GM12892 (cell line): ENCODE measurements around the gene ASB15.

Experiments used
- POLR2A ChIP-seq: IDR thresholded peaks from 2 replicates; pipeline ENCODE4 v1.6.1; 2011; ENCODE audit warnings: low read depth, low read length, control low read depth
- POLR2AphosphoS5 ChIP-seq: IDR thresholded peaks from 2 replicates; pipeline ENCODE4 v1.6.1; 2011; ENCODE audit warnings: low read depth, low read length, control low read depth
- TAF1 ChIP-seq: IDR thresholded peaks from 2 replicates; pipeline ENCODE4 v1.6.1; 2011; ENCODE audit warnings: low read depth, mild to moderate bottlenecking, control low read depth, low read length, borderline replicate concordance

GRCh38 chr7:123656544-123657303, 55.1 kb downstream of the ASB15 start:
- no peak for TF ChIP-seq POLR2A
- no peak for TF ChIP-seq POLR2AphosphoS5
- TF ChIP-seq TAF1, result no peak
